Middle frontal gyrus (tissue), 1 donor: ENCODE data around the gene ROBO2.
A peak's percentile ranks its signal among the peaks of the same experiment; 100 is the strongest.

ENCODE experiments used
- DNase-seq: peaks from one replicate; pipeline ENCODE4 v3.0.0-alpha.2; 2015; ENCODE audit warnings: low spot score; ENCODE audit errors: extremely low spot score

The ROBO2 gene

DNA sequence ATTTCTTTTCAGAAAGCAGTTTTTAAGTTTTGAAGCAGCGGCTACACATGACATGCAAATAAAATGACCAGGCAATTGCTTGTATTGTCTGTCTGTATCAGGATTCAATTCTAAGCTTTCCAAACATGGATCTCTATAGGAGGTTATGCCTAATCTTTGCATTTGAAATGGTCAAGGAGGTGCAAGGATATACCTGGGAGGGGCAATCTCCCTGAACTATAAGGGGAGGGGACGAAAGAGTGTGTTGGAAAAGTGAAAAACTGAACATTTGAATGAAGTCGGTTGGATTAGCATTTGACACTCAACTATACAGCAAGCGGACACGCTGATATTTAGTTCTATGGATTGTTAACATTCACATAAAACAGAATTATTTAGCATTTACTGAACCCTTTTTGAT is 11.7 kb downstream of the ROBO2 start:
- DNase-seq = no peak

DNA sequence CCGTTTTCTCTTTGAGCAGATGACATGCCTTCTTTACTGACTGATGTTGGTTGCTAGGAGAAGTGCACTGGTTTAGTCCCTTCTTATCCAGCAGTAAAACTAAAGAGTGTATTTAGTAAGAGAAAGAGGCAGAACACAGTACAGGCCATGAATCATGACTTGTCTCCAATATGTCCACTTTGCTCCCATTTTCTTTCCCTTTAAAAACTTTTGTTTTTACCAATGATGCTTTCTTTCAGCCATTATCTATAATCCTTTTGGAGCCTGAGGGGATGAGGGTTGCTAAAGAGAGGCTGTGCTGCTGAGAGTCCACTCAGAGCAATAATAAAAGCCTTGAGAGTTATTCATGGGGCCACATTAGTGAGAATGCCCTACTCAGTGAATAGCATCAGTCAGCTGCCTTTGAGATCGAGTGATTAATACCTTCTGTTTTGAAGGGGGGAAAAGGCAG is 12.2 kb downstream of the ROBO2 start:
- DNase-seq = no peak

DNA sequence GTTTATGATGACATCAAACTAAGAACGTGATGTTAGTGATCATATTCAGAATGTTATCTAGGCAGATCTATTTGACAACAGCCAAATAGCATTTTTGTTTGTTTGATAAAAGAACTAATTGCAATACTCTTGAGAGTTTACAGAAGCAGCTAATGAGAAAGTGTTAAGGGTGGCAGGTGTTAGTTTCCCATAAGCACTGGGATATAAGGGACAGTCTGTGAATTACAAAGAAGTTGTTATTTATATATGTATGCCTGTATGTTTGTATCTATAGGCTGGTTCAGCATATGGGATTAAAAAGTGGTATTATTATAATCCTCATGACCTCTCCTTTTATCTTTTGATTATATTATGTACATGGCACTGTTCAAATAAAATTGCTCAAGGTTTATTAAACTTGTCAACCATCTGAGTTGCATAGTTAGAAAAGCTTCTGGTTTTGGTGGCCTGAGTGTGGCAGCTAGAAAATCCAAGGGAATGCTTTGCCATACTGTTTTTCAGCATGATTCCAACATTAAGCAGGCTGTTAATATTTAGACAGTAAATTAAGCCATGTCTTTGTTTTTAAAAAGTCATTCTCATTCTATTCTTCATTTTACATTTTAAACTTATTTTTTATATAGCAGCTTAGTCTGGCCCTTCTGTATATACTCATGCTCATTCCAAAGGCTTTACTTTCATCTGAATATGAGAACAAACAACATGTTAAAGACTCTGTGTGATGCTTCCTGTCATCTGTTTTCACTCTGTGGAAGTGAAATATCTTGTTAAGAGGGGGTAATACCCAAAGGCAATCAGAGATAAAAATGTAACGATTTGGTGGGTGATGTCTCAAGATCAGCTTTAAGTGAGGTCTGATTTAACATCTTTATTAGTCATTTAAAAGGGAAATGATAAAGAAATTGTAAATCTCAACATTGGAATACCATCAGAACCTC is 13.1 kb downstream of the ROBO2 start:
- no peak for DNase-seq

DNA sequence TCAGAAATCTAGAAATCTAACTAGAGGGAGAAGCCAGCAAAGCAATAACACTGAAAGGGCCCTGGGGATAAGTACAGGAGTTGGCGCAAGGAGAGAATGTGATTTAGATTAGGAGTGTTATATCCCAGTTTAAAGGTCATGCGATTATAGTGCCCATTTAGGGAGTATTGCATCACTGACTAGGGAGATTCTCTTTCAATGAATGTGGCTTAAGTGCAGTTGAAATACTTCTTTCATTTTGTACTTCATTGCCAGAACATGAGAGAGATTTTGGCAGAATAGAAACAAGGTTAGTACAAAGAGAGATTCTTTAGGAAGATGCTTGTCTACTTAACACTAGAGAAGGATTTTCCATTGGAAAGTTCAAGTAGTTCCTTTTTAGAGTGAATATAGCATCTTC is 13.9 kb downstream of the ROBO2 start:
- no peak for DNase-seq

DNA sequence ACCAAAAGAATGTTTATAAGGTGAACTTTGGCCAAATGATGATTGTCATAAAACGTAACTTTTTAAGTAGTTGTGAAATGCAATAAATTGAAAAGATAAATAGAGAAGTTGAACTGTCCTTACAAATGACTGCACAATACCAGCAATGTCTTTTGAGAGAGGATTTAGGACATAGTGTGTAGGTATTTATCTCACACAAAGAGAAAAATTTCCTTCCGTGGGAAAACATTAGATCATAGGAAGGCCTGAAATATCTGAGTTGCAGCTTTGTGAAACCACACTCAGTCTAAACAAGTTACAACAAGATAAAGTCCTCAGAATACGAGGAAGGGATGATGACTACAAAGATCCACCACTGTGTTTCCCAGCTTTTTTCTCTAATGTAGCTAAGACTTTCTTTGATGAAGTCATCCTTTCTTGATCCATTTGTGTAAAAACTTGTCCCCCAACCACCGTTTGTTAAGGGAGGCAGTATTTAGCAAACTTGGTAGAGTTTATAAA is 16.0 kb downstream of the ROBO2 start:
- DNase-seq = no peak

DNA sequence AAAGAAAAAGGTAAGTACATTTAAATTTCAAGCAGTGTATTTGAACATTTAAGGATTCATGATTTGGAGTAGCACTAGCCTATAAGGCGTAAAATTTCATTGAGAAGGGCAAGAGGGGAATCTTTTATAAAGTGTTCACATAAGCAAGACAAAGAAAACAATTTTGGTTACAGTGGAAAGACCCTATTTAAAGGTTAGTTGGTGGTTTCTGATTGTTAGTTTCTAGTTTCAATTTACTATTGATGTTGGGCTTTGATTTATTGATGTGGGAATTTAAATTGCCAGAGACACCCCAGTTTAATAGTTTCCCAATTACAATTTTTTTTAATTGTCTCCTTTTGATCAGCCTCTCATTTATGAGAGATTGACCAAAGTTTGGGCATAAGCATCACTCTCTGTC is 19.5 kb downstream of the ROBO2 start:
- DNase-seq = no peak

DNA sequence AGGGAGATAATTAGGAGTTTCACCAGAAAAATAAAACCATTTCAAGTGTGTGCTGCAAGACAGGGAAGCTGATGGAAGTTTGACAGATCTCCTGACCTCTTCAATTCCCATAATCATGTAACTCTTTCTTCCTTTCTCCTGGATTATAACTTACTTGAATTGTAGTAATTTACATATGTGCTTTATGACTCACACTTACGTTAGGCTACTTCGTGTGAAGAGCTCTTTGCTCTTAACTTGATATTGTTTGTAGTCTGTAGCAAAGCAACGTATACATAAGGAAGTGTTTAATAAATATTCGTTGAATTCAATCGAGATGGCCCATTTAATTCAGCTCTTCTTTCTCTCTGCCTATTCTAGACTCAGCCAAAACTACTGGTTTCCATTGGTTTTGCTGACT is 23.5 kb downstream of the ROBO2 start:
- DNase-seq = no peak

DNA sequence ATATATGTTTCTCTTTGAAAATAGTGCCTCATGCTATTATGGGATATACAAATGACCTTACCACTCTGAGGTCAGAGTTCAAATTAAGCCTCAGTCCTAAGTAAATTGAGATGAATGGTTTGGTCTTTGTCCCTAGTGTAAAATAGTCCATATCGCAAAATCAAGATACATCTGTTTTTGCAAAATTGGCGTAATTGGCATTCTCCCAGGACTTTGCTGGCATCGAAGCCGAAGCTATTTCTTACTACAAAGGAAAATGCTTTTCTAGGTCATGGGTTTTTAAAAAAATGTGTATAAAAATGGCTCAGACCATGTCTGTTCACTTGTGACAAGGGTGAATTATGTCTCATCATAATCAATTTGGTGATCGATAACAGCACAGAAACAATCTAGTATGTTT is 25.9 kb downstream of the ROBO2 start:
- DNase-seq = no peak

DNA sequence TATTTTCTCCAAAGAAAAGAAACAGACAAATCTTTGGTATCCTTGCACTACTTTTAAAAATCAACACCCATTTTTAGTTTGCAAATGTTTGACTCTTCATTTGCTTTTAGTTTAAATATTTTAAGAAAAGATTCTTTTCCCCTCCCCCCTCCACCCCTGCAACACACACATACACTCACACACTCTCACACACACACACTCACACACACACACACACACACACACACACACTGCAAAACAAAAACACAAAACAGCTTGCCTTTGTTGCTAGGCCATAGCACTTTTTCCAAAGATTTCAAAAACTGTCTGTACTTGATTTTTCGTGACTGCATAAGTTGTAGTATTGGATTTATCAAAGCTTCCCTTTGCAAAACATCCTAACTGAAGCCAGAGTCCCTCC is 26.9 kb downstream of the ROBO2 start:
- DNase-seq = no peak

DNA sequence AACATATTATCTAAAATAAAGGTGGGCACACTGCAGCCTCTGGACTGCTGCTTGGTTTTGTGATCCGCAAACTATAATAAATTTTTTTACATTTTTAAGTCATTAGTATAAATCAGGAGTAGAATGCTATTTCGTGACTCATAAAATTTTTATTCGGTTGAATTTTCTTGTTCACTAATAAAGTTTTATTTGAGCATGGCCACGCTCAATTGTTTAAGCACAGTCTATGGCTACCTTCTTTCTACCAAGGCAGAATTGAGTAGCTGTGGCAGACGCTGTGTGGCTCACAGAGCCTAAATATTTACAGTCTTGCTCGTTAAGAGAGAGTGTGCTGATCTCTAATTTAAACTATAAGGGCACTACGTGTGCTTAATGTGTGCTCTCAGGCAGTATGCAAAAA is 28.9 kb downstream of the ROBO2 start:
- DNase-seq = no peak

DNA sequence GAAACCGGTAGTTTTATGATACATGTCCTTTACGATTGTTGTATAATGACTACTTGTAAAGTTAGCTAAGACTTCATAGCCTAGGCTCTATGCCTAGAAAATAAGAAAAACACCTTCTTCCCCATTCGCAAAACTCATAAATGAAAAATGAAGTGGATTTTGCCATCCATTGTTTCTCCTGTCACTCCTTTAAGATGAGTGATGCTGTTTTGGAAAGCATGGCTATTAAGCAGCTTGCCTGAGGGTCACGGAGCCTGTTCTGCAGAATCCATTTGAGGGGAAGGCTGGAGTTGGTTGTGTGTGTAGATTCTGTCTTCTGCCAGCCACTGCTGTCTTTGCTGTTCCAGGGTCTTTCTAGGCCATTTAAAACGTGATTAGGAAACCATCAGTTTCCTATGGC is 31.5 kb downstream of the ROBO2 start:
- DNase-seq = no peak

DNA sequence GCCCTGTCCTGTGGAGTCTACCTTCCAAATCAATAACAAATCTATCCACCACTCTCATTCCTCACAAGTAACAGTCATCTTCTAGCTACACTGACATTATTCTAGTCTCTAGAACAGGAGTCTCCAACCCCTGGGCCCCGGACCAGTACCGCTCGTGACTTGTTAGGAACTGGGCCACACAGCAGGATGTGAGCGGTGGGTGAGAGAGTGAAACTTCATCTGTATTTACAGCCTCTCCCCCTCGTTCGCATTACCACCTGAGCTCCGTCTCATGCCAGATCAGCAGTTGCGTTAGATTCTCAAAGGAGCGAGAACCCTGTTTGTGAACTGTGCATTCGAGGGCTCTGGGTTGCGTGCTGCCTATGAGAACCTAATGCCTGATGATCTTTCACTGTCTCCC is 31.9 kb downstream of the ROBO2 start:
- no peak for DNase-seq

DNA sequence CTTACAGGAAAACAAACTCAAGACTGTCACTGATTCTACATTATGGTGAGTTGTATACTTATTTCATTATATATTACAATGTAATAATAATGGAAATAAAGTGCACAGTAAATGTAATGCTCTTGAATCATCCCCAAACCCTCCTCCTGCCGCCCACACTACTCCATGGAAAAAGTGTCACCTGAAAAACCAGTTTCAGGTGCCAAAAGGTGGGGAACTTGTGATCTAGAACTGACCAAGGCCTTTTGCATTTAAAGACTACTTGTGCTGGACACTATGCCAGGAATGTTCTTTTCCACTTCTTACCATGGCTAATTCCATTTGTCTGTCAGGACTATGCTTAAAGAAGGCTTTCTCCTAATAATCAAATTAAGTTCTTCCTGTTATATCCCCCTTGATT is 32.3 kb downstream of the ROBO2 start:
- no peak for DNase-seq

DNA sequence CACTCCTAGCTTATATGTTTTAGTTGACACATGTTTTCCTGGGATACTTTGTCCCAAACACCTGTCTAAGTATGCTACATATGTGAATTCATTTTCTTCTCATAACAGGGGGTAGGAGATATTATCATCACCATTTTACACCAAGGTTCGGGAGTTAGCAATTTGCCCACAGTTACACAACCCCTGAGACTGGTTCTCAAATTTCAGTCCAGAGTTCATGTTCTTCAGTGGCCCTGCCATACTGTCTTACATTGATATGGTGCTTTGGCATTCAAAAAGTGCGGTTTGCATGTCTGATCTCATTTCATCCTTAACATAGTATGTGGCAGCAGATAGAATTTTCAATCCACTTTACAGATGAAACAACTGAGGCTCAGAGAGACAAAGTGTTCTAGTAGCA is 38.4 kb downstream of the ROBO2 start:
- no peak for DNase-seq

DNA sequence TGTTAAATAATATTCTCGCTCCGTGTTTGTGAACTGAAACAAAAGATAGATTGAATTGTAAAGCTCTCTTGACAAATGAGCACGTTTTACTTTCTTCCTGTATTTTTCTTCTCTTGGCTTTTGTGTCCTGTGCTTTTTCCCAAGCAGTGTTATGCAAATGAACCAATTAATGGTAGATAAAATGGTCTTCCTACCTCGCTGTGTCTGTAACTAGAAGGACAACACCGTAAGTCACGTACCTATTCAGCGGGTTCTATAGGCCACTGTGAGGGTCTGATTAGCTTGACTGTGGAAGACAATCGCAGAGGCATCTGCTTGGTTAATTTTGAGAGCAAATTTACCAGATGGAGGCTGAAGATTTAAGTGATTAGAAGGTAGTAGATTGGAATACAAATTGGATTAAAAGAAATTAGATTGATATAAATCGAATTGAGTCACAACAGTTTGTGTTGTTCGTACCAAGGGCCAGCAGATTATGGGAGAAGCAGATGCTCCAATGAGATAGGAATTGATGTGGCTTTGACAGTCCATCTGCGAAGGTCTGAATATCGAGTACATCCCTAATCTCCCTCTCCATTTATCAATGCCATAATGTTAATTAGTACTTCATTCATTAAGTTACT is 40.2 kb downstream of the ROBO2 start:
- DNase-seq = no peak

DNA sequence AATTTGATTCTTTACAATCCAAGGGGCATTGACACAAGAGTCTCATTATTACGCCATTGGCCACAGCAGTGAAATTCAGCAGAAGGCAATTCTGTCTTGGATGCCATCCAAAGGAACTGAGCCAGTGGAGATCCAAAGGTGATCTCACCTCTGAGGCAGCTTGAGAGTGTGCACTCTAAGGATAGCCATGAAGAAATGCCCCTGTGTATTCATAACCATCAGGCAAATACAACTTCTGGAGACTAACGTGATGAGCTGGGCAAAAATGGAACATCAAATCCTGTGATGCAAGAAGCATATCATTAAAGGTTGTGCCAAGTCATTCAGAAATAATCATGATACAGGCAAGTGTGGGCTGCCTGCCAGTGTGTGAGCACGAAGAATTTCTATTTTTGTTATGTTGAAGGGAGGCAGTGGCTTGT is 41.4 kb downstream of the ROBO2 start:
- peak; percentile 21 for DNase-seq

DNA sequence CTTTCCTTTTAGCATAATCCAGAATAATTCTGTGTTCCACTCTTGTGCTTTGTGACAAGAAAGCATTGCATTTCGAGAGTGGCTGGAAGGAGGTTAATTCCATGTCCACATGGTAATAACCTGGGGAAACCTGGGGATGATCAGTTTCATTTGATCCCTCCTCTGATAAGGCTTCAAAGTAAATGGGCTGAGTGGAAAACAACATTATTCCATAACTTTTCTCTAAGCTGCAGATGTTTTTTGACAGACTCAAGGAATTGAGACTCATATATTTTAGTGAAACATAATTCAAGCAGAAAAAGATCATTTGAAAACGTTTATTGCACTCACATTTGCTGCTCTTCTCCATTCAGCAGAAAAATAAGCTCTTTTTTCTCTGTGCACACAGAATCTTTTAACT is 44.6 kb downstream of the ROBO2 start:
- DNase-seq = no peak

DNA sequence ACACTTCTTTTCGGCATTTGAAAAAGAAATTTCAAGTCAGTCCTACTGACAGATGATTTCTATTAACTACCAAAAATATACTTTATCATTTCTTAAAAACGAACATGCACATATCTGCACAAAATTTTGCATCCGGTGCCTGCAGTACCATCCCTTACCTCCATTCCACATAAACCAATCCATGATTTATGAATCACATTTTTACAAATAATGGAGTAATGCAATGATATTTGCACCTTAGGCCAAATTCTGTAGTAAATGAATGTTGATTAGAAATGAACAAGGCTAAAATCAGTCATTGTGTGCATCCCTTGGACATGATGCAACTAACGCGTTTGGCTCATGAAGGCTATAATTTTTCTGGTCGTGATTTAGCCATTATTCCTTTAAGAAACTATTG is 46.5 kb downstream of the ROBO2 start:
- no peak for DNase-seq

DNA sequence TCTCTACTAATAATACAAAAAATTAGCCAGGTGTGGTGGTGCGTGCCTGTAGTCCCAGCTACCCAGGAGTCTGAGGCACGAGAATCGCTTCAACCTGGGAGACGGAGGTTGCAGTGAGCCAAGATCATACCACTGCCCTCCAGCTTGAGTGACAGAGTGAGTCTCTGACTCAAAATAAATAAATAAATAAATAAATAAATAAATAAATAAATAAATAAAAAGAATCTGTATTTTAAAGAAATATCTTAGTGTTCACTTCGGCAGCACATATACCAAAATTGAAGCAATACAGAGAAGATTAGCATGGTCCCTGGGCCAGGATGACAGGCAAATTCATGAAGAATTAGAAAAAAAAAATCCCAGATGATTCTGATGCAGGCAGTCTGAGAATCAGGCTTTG is 51.9 kb downstream of the ROBO2 start:
- no peak for DNase-seq

DNA sequence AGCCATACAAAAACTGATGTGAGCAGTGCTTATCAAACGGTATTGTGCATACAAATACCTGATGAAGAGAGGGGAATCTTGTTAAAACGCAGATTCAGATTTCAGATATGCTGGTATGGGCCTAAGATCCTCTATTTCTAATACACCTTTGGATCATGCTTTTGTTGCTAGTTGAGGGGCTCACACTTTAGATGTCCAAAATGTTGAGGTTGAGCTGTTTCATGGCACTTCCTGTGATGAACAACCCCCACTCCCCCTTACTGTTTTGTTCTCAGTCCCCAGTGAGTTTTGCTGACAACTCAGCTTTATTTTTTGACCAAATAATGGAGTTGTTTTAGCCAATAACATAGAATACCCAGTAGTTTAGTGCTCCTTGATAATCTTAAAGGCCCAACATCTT is 53.2 kb downstream of the ROBO2 start:
- DNase-seq = no peak

DNA sequence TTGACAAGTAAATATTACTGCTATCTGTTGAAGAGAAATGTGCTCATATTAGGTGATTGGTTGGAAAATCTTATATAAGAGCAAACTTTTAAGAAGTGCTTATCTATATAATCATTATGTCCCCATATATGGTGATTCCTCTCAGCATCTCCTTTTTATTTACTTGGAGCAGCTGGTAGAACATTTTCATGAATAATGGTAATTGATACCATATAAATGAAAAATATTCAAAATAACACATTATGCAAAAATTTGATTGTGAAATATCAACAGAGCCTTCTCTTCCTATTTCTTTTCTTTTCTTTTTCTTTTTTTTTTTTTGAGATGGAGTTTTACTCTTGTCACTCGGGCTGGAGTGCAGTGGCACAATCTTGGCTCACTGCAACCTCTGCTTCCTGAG is 56.2 kb downstream of the ROBO2 start:
- DNase-seq = no peak

DNA sequence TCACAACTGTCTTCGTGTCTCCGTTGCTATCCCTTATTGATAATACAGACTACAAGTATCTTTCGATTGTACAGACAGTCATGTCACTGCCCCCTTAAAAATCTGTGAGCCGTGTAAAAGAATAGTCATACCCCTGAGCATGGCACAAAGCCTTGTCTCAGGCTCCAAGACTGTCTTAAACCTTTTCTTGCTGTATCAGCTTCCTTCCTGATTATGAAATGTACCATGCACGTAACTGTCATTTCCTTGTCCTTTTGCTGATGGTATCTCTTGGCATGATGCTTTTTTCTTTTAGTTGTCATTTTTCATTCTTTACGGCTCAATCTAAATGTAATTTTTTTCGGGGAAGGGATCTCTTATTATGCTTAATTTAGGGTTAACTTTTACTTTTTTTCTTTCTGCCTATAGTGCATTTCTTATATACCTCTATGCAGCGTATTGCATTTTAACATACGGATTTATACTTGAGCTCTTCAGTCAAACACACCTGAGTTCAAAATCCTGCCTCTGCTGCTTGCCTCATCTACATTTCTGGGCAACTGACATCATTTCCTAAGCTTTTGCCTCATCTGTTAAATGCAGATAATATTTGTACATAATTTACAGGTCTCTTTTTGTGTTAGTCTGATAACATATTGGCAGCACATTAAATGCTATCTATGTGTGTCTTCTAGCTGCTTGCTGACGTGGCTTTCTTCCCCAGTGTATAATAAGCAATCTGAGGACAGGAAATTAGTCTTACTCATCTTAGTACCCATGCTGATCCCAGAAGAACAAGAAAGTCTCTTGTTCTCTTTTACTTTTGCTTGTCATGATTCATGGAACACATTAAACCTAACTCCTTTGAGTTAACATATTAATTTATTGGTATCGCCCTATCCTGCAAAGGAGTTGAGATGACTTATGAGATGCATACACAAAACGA is 57.3 kb downstream of the ROBO2 start:
- no peak for DNase-seq
